GM12801 (cell line): ENCODE results near the gene EPB41.

Experiments
- CTCF ChIP-seq: IDR thresholded peaks from one replicate; pipeline ENCODE4 v1.5.1; 2011; ENCODE audit warnings: control low read depth; ENCODE audit not compliant: insufficient read length; ENCODE audit errors: extremely low read depth

Gene EPB41

GRCh38 chr1:29122682-29123052 is 208.3 kb downstream of the EPB41 start:
- no peak for TF ChIP-seq CTCF

GRCh38 chr1:29123053-29123886 is 208.9 kb downstream of the EPB41 start:
- no peak for TF ChIP-seq CTCF

GRCh38 chr1:29123887-29124365 is 209.6 kb downstream of the EPB41 start, which contains the start of gene TMEM200B:
Gene TMEM200B (minus strand): TSS chr1:29123903. CDS start chr1:29121828, 2,075 bp downstream.
- no peak for TF ChIP-seq CTCF

GRCh38 chr1:29124366-29125236 is 210.2 kb downstream of the EPB41 start:
- no peak for TF ChIP-seq CTCF

- TF ChIP-seq CTCF = no peak
These were observed 210.9 kb downstream of the EPB41 start for GRCh38 chr1:29125237-29125641.

GRCh38 chr1:29125788-29126187 is 211.4 kb downstream of the EPB41 start:
- no peak for TF ChIP-seq CTCF

- TF ChIP-seq CTCF = no peak
These were observed 211.8 kb downstream of the EPB41 start for GRCh38 chr1:29126198-29126597.
